Measurements from ENCODE around the gene C1orf141. TPM values are rescaled to one million over a fixed set of nuclear protein-coding genes. Genes with fewer than 3 reads are reported as not detected.
"Not testable (repeated sequence)": the region's sequence is repeated elsewhere in the genome, so short reads cannot be mapped to it uniquely, and the experiment has no call there.

Gene C1orf141
- total and polyA plus RNA-seq, 9 of the 15 experiments (the other 6 are each of a cell fraction or from before 2014, with no cell fraction given) = not detected

- H3K9ac ChIP-seq (ENCODE audit: insufficient read depth in 1 of 2, low read depth in 2 of 2, low read length in 2 of 2); H2AFZ ChIP-seq (ENCODE audit: low read depth, low read length); CTCF ChIA-PET (ENCODE audit: low intra/inter-chr PET ratio); FAIRE-seq; H3K27me3 ChIP-seq (ENCODE audit: control insufficient read depth in 2 of 2, insufficient read depth in 2 of 2, low read length in 2 of 2); H3K4me2 ChIP-seq (ENCODE audit: insufficient read depth, low read length); H3K9me1 ChIP-seq (ENCODE audit: control insufficient read depth, insufficient read depth, low read length); H4K20me1 ChIP-seq (replicated peaks; ENCODE audit: control insufficient read depth, insufficient read depth, low read length); in situ Hi-C loops (cut with MboI); H3K79me2 ChIP-seq (ENCODE audit: control insufficient read depth, insufficient read depth, low read length); H3K36me3 ChIP-seq (ENCODE audit: control insufficient read depth, insufficient read depth, low read length); intact Hi-C loops (cut with micrococcal nuclease); BruUV-seq (replicated peaks); H3K27ac ChIP-seq (ENCODE audit: extremely low read depth, low read depth, low read length); H3K9me3 ChIP-seq (replicated peaks; ENCODE audit: control insufficient read depth, insufficient read depth, low read depth, low read length); DNase-seq (ENCODE audit: extremely low read depth in 1 of 4, low spot score in 3 of 4); H3K4me1 ChIP-seq (replicated peaks in 1 of 2; ENCODE audit: control insufficient read depth in 2 of 2, insufficient read depth in 2 of 2, low read length in 2 of 2); H3K4me3 ChIP-seq: not testable (repeated sequence)
- WGBS (ENCODE audit: insufficient coverage, low coverage, missing lambda C conversion rate) = 36% methylated on average over 3 of the region's 3 CpGs
- peak; percentile 86 for TF ChIP-seq TRIM28 (IDR thresholded peaks at IDR 0.05)
- TF ChIP-seq CBX3 (IDR thresholded peaks at IDR 0.05; ENCODE audit: borderline replicate concordance in 1 of 2, low read length in 2 of 2) = peak in 1 of 2 experiments; percentile 96; a peak in 2 of 3 replicates
- TF ChIP-seq ZFP36 (IDR thresholded peaks at IDR 0.05; ENCODE audit: low read depth, low read length, partially characterized antibody) = peak; percentile 51
- TF ChIP-seq ZNF280A (IDR thresholded peaks at IDR 0.05; ENCODE audit: low read depth, partially characterized antibody) = peak; percentile 89
- TF ChIP-seq CBX5 (IDR thresholded peaks at IDR 0.05; ENCODE audit: borderline replicate concordance, low read depth) = peak; percentile 95
- TF ChIP-seq CBX1 (IDR thresholded peaks at IDR 0.05; ENCODE audit: low read depth) = 0 out of 2 replicates have a peak, but pooled peaks have one; percentile 63
- POLR2A ChIA-PET = interaction anchor here (0.6 kb wide), 1 partner anchor 8 kb away, joined by 4 read pairs; no protein-coding TSS in a partner anchor
- ATAC-seq = peak; percentile 48; the same call in 1 of the 3 replicates
Observed at GRCh38 chr1:67067655-67068054, 67.1 kb downstream of the C1orf141 start.
